ENCODE measurements around the gene POLA1. TPM values are rescaled to one million over a fixed set of nuclear protein-coding genes. Genes with fewer than 3 reads are reported as not detected.

The POLA1 gene
- total RNA-seq, 1 donor from 2014 or later, result 80.4 TPM

DNA sequence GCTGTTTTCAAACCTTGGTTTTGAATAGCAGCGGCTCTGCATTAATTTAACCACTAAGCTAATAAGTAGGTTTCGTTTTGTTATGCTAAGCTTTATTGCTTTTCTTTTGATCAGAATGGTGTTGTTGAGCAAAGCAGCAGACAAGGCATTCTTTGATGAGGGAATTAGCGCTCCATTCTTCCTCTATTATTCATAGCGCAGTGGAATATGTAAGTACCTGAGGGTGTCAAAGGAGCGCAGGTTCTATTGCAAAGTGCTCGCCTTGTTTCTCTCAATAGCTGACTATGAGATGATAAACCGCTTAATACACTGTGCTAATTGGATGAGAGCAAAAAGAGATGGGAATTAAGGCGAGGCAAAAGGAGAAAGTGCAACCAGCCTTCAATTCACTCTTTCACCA is 305.8 kb downstream of the POLA1 start:
- Histone ChIP-seq H3F3A (ENCODE audit: low read depth) (peaks cover 84% of the 10 kb centered on the region), H3K4me2 (peak overlapping the region; percentile 89)

DNA sequence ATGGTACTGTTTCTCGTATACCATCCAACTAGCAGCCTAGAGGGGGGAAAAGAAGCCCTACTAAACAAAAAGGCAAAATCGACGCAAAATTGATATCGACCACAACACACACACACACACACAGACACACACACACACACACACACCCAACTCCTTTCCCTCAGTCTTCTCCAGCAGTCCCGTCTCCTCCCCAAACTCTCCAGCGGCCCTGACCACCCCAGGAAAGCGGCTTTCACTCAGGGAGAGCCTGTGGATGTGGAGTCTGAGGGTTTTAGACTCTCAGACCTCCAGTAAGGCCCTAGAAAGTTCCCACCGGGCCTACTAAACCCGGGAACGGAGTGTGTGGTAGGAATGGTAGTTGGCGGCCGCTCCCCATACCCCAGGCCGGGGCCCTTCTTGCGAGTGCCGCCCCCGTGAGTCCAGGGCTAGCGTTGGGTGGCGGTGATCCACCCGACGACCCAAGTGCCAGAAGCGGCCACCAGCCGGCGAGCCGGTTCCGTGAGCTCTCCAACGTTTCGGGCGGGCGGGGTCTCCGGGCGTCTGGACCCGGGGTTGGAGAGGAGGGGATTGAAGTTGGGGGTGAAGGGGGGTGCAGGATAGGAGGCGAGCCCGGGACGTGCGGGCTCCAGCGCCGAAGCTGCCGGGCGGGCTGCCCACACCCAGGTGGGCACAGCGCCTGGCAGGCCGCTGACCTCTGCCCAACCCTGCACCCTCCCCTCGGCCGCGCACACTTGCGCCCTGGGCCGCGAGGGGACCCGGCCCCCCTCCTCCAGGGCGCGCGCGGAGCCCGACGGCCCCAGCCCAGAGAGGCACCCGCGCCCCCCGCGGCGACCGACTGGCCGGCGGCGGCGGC is 308.3 kb downstream of the POLA1 start:
- Mint-ChIP-seq H3K4me1 (peaks cover 55% of the 10 kb centered on the region), H3K9me3 (peaks cover 5% of the 10 kb centered on the region), H3K27me3 (ENCODE audit: insufficient read depth, low read depth) (peaks cover 42% of the 10 kb centered on the region), H3K36me3 (peaks cover 3% of the 10 kb centered on the region), H3K27ac (peak overlapping the region; percentile 2), H3K4me3 (peak overlapping the region; percentile 66)
- H3K36me3 ChIP-seq, result no peaks in the 10 kb centered on the region
- TF ChIP-seq, protein P1, sequence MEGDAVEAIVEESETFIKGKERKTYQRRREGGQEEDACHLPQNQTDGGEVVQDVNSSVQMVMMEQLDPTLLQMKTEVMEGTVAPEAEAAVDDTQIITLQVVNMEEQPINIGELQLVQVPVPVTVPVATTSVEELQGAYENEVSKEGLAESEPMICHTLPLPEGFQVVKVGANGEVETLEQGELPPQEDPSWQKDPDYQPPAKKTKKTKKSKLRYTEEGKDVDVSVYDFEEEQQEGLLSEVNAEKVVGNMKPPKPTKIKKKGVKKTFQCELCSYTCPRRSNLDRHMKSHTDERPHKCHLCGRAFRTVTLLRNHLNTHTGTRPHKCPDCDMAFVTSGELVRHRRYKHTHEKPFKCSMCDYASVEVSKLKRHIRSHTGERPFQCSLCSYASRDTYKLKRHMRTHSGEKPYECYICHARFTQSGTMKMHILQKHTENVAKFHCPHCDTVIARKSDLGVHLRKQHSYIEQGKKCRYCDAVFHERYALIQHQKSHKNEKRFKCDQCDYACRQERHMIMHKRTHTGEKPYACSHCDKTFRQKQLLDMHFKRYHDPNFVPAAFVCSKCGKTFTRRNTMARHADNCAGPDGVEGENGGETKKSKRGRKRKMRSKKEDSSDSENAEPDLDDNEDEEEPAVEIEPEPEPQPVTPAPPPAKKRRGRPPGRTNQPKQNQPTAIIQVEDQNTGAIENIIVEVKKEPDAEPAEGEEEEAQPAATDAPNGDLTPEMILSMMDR (IDR thresholded peaks at IDR 0.05), result peak; percentile 31
- TF ChIP-seq EZH2phosphoT487 (IDR thresholded peaks at IDR 0.05) (peak; percentile 46), EZH2 (IDR thresholded peaks at IDR 0.05) (no peak)
- peak overlapping the region; percentile 89 for H3K4me2 ChIP-seq
- peaks cover 5% of the 10 kb centered on the region for H3K79me2 ChIP-seq (ENCODE audit: low read depth)
- DNase-seq (ENCODE audit: low spot score), result peak; percentile 77
- H3F3A ChIP-seq (ENCODE audit: low read depth), result peaks cover 64% of the 10 kb centered on the region
- peaks cover 75% of the 10 kb centered on the region for H3K27me3 ChIP-seq
- H3K27ac ChIP-seq, result peak overlapping the region; percentile 63
- no peaks in the 10 kb centered on the region for H3K9me3 ChIP-seq (ENCODE audit: low read depth)
- peaks cover 52% of the 10 kb centered on the region for H4K20me1 ChIP-seq (ENCODE audit: low read depth)
- H3K4me3 ChIP-seq, result peak overlapping the region; percentile 57
- no peak overlapping the region for H2AFZ ChIP-seq (replicated peaks)
- no peak overlapping the region for H3K9ac ChIP-seq
- peaks cover 91% of the 10 kb centered on the region for H3K4me1 ChIP-seq

More for the DNA sequence above, 305.8 kb downstream of the POLA1 start:
- Histone ChIP-seq H3K27ac (peak overlapping the region; percentile 43), H3K4me1 (peaks cover 92% of the 10 kb centered on the region), H4K20me1 (ENCODE audit: low read depth) (peaks cover 30% of the 10 kb centered on the region), H3K79me2 (ENCODE audit: low read depth) (no peaks in the 10 kb centered on the region), H3K4me3 (peak overlapping the region; percentile 22), H3K36me3 (no peaks in the 10 kb centered on the region), H3K9me3 (ENCODE audit: low read depth) (no peaks in the 10 kb centered on the region), H2AFZ (replicated peaks) (no peak overlapping the region), H3K9ac (no peak overlapping the region), H3K27me3 (peaks cover 49% of the 10 kb centered on the region)
- Mint-ChIP-seq H3K4me1 (peaks cover 60% of the 10 kb centered on the region), H3K4me3 (no peak overlapping the region), H3K27me3 (ENCODE audit: insufficient read depth, low read depth) (peaks cover 31% of the 10 kb centered on the region), H3K9me3 (peaks cover 3% of the 10 kb centered on the region), H3K27ac (no peak overlapping the region), H3K36me3 (peaks cover 3% of the 10 kb centered on the region)
- TF ChIP-seq EZH2phosphoT487 (IDR thresholded peaks at IDR 0.05) (peak; percentile 94), EZH2 (IDR thresholded peaks at IDR 0.05) (no peak)
- TF ChIP-seq, protein P1 (IDR thresholded peaks at IDR 0.05), result no peak
- peak; percentile 80 for DNase-seq (ENCODE audit: low spot score)

DNA sequence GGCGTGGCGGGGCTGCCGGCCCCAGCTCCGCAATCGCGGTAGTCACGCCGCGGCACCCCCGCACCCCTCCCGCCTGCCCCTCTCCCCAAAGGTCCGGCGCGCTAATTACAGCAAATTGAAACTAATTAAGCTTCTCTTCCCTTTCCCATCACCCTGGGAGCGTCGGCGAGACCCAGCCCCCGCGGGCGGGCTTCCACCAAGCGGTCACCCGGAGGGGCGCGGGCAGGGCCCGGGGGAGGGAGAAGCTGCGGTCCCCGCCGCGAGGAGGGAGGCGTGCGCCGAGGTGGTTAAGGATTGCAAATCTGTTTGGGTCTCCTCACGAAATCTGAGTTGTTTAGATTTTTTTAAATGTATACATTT is 308.9 kb downstream of the POLA1 start:
- Mint-ChIP-seq H3K27ac (no peak overlapping the region), H3K9me3 (peaks cover 5% of the 10 kb centered on the region), H3K36me3 (peaks cover 3% of the 10 kb centered on the region), H3K4me3 (peak overlapping the region; percentile 82), H3K27me3 (ENCODE audit: insufficient read depth, low read depth) (peaks cover 46% of the 10 kb centered on the region), H3K4me1 (peaks cover 52% of the 10 kb centered on the region)
- H3K79me2 ChIP-seq (ENCODE audit: low read depth), result peaks cover 5% of the 10 kb centered on the region
- peak; percentile 67 for DNase-seq (ENCODE audit: low spot score)
- H3K9me3 ChIP-seq (ENCODE audit: low read depth), result no peaks in the 10 kb centered on the region
- peaks cover 62% of the 10 kb centered on the region for H3F3A ChIP-seq (ENCODE audit: low read depth)
- peak overlapping the region; percentile 89 for H3K4me2 ChIP-seq
- H2AFZ ChIP-seq (replicated peaks), result no peak overlapping the region
- no peak for TF ChIP-seq EZH2phosphoT487 (IDR thresholded peaks at IDR 0.05)
- TF ChIP-seq, protein P1 (IDR thresholded peaks at IDR 0.05), result no peak
- TF ChIP-seq EZH2 (IDR thresholded peaks at IDR 0.05), result no peak
- H3K27me3 ChIP-seq, result peaks cover 81% of the 10 kb centered on the region
- peak overlapping the region; percentile 57 for H3K4me3 ChIP-seq
- no peak overlapping the region for H3K9ac ChIP-seq
- peaks cover 57% of the 10 kb centered on the region for H4K20me1 ChIP-seq (ENCODE audit: low read depth)
- no peak overlapping the region for H3K27ac ChIP-seq
- H3K36me3 ChIP-seq, result no peaks in the 10 kb centered on the region
- peaks cover 89% of the 10 kb centered on the region for H3K4me1 ChIP-seq

Measured in neural progenitor cell (in vitro differentiated cells).